Suppressor macrophage treated with lipopolysaccharide for 1 hour (primary cell): ENCODE results near the gene ZFHX3.

ENCODE experiments used
- DNase-seq, 3 donors: peaks; one replicate each; pipeline ENCODE4 v3.0.0-alpha.2; 2020 to 2022

Gene ZFHX3

DNA sequence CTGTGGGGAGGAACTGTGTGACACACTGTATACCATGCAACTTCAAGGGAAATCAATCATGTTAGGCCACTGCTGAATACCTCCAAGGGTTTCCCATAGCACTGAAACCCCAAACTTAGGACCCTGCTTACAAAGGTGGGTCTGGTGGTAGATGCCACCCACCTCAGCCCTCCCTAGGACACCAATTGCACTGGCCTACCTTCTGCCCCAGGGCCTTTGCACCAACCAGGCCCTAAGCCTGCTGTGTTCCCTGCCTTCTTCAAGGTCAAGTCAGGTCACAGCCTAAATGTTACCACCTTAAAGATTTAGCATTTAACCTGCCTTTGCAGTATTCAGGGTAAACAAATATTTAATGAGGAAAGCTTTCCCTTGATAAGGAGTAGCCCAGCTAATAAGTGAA lies 185.8 kb downstream of the ZFHX3 start:
- DNase-seq = no peak

DNA sequence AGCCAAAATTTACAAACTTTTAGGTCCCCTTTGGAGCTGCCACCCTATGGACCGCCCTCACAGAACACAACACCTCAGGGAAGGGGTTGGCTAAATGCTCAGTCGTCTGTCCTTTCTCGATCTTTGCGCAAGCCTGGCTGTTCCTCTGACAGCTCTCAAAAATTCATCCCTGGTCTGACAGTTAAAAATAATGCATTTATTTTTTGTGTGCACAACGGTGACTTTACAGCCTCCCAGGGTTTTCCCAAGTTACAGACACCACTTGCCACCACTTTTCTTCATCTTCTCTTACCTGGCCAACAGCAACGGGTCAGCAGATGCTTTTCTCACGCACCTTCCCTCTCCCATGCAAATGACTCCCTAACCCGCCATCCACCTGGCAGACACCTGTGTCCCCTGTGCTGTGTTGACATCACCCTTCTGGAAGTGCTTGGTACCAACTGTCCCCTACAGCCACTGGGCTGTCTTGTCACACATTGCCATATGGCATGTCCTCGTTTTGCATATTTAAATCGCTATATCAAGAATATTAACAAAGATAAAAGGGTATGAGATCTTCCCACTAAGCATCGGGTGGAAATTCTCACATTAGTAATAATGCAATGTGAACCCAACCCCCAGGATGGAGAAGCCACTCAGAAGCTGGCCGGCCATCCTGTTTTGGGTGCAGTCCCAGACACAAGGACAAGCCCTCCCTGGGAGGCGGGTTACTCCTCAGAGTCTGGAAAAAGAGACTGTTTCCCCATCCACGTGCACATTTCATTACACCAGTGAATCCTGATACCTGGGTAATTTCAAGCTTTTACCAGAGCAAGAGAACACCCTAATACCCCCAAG lies 187.0 kb downstream of the ZFHX3 start:
- DNase-seq = no peak

DNA sequence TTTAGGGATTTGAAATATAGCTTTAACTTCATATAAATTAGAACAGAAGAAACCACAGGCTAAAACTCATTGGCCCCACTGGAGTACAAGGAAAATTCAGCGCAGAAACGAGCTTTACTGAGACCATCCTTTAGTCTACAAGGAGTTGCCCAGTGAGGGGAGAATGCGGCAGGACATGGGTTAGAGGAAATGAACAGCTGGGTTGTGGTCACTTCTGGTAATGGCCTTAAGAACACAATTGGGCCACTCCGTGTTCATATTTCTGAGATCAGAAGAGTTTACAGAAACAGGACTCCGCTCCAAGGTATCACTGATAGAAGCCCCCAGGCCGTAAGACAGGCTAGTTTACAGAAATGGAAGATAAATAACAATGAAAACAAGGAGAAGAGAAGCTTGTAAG lies 188.3 kb downstream of the ZFHX3 start:
- DNase-seq = no peak

DNA sequence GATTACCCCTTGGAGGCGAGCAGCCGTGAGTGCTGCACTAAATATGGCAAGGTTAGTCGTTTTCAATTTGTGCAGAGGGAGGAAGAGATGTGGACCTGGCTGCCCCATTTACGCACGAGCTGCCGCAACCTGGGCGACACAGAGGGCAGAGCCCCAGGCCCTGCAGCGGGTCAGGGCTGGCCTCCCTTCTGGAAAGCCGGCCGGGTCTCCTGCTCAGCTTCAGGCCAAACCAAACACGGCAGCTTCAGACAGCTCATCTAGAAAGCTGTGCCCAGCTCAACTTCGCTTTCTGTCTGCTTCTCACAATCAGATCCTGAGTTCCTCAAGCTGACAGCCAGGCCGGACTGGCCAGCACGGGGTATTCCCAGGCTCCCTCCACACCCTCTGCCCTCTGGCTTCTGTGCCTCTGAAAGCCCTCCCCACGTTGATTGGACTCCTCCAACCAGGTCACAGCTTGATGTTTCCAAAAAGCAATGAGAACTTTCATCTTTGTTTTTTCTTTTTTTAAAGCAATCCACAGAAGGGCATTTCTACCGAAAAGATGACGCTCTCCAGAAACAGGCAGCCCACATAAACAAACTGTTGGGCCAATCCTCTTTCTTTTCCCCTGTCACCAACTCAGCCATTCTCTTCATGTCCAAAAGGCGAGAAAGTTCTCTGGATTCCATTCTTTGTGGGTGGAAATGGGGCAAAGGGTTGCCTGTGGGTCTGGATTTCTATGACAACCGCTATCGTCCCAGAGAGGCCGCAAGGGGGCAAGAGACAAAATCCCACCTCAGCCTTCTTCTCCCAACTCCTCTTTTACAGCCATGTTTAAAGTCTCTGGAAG lies 189.0 kb downstream of the ZFHX3 start:
- no peak for DNase-seq

DNA sequence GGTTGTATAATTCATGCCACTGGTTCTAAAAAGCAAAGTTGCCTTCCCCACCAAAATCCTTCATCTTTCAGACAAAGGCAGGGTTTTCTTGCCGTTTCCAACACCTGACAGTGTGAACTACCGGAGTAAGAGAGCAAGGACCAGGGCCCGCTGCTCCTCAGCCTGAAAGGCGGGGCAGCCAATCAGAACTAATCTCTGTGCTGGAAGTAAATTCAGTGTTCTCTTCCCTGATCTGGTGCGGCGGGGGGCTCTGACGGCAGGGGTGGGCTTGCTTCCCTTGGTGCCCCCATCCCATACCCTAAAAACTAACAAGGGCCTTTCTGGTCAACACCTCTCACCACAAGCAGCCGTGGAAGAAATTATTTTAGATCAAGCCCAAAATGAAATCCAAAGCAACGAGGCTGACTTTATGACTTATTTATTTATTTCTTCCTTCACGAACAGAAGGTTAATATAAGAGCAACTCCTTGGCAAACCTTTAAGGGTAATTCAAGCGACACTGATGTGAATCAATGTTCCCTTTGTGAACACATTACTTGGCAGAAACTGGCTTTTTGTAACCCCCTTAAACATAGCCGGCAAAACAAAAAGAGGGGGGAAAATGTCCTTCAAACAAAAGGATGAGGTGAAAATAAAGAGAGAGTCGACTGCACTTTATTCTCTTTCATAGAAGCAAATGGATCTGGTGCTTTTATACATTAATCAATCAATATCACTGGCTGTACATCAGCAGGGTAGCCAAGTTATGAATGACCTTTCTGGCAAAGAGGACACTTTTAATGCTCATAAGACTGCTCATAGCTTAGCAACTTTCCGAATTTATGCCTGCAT lies 189.9 kb downstream of the ZFHX3 start:
- DNase-seq = no peak

DNA sequence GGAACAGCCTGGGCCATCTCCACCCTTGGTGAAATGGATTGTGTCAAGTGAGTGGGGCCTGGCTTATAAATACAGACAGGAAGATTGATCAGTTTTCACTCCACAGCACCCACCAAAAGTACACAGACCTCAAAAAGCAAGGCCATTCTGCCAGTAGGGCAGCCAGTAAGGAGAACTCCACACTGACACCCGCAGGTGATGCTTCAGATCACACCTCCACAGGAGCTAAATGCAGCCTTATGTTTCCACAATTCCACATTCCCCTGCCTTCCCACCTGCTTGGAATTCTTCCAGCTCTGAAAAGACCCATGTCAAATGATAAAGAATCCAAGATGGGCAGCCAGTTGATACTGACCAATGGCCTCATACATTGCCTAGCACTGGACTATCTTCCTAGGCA lies 191.1 kb downstream of the ZFHX3 start:
- peak in 1 of 3 donors; percentile 36 for DNase-seq

DNA sequence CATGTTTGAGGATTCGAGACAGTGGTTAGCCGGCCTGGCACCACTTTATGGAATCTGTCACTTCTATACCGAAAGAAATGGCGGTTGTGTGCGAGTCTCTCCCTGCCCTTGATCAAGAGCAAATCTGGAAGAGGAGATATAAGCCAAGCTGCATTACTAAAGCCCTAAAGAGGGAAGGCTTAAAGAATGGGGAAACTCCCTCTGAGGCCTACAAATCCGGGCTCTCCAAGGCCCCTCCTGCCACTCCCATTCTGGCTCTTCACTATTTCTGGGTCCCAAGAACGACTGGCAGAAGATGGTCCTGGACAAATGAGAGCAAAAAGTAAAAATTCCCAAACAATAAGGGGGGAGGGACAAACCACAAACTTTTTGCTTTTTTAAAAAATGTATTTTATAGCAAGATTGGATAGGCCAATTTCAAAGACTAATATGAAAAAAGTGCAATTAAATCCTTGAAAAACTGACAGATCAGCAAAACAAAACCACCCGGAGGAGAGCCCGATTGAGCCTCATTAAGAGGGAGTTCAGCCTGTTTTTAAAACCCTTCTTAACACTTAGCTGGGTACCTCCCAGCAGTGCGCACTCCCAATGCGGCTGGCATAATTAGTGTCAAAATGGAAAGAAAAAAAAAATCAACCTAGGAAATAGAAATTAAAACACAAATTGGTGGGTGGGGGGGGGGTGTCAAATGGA lies 193.5 kb downstream of the ZFHX3 start:
- peak; percentile 59 to 66 (median 65) for DNase-seq

DNA sequence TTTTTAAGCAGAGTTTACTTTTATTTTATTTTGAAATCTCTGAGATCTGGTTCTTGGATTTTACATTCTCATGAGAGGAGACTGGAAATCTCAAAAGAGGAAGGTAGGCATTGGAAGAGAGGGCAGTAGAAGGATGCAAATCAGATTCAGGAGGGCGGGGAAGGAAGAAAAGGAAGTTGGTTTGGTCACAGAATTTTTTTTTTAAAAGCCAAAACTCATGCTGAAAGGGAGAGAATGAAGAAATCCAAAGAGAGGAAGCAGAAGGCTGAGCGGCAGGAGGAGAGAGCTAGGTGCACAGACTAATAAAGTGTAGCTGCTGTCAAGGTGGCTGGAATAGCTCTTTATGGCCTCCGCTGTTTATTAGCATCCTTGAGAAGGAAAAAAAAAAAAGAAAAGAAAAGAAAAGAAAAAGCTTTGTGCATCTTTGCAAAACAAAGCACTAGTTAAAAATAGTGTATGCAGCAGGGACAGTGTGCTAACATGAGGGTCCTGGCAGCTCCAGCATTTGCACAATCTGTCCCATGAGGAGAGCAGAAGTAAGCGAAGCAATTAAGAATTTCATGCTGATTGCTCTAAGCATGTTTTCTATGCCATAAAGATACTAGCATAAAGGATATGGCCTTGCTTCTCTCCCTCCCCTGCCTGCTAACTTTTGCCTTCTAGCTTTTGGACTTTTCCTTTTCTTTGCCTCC lies 194.2 kb downstream of the ZFHX3 start:
- DNase-seq = peak; percentile 74 to 90 (median 82)

DNA sequence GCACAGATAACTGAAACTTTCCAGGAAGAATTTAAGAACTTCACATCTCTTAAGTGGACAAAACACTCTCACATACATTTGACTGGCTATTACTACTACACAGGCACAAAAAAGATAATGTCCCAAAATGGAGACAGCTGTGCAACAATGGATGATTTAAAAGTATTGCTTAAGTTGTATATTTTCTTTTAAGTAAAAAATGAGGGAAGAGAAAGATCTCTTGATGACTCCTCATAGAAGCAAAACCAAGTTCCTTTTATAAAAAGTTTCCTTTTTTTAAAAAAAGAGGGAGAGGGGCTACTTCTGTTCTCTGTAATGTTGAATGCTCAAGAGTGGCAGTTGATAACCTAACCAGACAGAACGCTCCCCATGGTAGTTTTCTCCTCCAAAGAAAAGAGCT lies 195.5 kb downstream of the ZFHX3 start:
- DNase-seq = peak in 2 of 3 donors; percentile 43 to 59

DNA sequence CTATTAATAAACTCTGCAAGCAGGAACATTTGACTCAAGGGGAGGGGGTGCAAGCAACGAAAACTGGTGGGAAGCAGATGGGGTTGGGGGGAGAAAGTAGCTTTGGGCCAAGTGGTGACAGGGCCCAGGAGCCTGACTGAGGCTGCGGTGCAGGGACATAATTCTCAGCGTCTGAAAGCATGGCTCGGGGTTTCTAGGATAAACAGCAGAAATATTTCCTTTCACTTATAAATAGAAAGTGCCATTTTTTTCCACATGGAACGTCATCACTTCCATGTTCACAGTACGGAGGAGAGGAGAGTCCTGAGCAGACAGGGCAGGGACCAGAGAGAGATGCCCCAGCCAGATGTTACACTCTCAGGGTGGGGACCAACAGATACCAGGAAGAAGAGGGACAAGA lies 197.1 kb downstream of the ZFHX3 start:
- no peak for DNase-seq

DNA sequence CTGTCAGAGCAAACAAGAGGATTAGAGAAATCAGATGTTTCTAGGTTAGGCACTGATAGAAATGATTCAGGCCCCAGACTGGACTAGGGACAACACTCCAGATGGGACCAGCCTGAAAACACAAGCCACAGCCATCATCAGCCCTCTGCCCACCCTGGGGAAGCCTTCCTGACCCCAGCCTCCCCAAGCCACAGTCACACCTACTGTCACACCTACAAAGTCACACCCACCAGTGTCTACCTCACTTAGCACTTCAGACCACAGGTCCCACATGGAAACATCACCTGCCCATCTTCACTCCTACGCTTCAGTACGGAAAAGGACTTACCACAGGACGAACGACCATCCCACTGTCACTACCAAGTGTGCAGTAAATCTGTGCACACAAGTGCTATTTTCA lies 197.9 kb downstream of the ZFHX3 start:
- DNase-seq = no peak

DNA sequence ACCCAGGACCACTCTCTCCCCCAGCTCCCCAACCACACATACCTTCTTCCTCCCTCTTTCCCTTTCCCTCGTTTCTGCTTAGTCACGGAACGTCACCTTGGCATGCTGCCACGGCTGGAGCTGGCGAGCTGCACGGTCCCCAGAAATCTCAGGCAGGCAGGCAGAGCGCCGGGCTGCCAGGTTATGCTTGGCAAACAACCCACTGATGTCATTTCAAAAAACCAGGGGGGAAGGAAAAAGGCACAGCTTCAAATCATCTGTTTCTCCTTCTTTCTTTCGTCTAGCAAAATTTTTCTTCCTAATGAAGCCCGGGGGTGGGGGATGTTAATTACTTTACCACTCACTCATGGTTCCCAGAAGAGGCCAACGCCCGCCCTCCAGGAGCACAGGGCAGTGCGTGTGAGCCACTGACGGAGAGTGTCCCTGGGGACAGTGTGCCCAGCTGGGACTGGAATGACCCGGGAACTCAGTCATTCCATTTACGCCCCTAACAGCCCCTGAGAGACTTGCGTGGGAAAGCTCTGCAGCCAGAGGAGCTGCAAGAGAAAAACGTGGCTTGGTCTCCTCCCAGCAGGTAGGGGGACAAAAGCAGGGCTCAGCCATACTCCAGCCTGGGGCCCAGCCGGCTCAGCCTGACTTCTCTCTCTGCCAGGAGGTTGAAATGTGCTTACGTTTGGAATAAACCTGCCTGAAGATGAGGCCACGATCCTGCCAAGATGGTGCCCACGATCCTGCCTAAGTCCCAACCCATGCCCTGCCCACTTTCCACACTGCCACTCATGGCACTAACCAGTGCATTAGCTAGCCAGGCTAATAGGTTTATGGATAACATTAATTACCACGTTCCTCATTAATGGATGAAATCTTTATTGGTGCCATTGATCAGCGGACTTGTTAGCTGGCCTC lies 198.9 kb downstream of the ZFHX3 start:
- DNase-seq = peak; percentile 47 to 81 (median 79)

DNA sequence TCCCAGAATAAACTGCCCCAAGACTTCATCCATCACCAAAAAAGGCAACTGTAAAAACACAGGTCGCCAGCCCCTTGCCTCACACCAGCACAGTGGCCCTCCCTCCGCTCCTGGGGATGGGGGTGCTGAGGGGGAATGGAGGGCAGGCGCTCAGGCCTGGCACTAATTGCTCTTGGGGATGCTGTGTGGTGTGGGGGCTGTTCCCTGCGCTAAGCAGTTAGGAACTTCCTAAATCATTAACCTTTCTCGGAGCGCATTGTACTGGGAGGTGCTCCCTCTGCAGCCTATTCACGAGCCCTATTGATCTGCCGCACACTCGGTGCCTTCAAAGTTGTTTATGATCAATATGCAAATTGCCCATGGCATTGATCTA lies 199.9 kb downstream of the ZFHX3 start:
- DNase-seq = no peak

DNA sequence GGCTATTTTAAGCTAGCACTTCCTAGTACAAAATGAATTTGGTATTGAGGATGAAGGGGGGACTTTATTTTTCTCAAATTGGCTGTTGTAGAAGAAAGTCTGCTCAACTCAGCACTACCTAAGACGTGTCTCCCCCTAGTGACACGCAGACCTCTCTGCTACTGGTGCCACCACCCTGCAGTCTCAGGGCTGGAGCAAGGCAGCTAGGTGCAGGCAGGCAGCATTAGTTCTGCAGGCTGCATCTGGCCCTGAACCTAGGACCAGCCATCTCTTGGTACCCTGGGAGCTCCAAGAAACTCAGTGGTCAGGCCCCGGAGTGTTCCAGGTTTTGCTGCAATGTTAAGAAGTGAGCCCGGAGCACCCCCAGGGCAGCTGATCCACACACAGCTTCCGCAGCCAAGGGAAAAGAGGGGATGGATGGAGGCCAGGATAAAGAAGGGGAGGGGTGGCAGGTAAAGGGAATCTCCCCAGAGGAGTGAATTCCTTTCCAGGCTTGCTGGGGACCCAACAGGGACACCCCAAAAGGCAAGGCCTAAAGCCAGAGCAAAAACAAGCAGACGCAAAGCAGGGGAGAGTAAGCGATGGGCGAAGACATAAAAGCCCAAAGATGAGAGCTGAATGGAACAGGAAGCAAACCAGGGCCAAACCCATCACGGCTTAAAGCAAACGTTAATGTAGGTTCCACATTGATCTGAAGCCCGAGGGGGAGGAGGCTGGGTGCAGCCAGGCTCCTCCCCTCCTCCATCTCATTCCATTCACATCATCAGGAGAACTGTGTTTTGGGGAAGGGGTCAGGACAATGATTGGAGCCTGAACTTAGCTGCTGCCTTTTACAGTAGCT lies 200.5 kb downstream of the ZFHX3 start:
- DNase-seq = peak in 2 of 3 donors; percentile 13 to 37

DNA sequence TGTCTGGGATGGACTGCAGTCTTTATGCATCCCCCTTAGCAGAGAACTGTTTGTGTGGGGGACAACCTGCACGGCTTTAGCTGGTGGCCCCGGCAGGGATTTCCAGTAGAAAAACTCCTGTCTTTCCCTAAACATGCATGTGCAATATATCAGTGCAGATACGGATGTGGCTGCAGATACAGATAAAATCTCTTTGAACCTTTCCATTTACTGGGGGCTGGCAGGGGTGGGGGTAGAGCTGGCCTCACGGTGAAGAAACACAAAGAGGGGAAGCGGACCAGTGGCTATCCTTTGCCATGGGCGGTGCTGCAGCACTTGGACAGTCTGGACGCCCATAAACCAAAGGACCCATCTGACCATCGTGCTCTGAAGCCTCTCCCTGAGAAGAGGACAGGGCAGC lies 201.3 kb downstream of the ZFHX3 start:
- no peak for DNase-seq

DNA sequence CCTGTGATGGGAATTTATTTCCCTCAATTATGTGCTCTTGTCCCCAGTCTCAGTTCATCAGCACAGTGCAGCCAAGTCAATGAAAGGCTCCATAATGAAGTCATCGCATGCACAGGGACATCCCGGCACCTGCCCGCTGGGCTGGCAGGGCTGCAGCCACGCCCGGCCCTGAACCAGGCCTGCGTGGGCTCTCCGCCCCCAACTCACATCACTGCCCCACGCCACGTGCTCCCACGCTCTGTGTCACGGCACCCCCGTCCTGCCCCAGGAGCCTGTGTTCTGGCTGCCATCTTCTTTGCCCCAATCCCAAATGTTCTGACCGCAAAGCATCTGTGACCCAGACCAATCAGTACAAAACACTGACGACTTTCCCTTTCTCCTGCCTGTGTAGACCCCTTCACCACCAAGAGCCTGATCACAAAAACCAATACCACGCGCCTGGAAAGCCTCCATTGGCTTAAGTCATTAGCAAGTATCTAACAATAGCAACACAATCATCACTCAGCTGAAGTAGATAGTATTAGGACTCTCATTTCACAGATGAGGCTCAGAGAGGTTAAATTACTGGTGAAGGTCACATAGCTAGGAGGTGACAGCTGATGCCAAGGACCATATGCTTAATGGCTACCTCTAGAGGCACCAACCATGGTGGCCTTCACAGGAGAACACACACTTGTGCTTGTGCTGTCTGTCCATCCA lies 202.5 kb downstream of the ZFHX3 start:
- no peak for DNase-seq

DNA sequence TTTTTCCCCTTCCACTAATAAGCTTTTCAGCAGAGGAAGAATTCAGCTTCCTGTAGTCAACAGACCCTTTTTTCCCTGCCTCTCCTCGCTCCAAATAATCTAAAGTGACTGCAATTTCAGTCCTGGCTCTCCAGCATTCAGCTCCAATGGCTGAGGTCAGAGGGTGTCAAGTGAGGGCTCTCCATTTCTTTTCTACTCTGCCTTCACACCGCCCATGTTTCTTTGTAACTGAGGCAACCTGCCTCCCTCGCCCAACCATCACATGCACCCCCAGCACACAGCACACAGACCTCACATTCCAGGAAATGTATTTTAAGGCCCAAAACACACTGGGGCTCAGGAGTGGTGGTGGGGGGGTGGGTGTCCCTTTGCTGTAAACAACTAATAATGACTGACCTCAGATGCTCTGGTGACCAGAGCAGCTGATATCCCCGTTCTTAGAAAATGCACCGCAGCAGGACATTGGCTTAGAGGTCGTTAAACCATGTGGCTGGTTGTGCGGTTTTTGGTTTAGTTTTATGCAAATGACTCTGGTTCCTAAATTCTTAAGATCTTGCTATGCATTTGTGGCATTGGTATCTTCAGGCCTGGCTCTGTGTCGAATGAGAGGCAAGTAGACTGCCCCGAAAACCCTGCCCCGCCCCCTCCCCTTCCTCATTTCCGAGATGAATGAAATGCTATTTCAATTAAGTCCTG lies 203.6 kb downstream of the ZFHX3 start:
- peak in 1 of 3 donors; percentile 9 for DNase-seq

DNA sequence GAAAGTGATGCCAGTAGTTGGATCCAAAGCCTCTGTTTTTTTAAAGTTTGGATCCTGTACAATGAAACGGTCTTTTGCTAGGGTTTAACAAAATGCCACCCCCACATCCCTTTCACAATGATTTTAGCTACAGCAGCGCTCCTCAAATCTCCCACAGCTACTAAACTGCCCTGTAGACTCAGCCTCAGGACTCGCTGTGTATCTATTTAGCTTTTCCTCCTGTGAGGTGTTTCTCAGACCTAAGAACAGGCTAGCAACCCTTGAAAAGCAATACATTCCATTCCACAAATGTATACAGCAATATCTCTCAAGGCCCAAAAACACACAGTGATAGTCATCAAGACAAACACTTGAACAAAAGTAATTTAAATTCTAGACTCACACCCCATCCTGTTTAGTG lies 206.4 kb downstream of the ZFHX3 start:
- no peak for DNase-seq
